ENCODE results near the gene SNAP29.
"Not testable (repeated sequence)": the region's sequence is repeated elsewhere in the genome, so short reads cannot be mapped to it uniquely, and the experiment has no call there.

The SNAP29 gene

DNA sequence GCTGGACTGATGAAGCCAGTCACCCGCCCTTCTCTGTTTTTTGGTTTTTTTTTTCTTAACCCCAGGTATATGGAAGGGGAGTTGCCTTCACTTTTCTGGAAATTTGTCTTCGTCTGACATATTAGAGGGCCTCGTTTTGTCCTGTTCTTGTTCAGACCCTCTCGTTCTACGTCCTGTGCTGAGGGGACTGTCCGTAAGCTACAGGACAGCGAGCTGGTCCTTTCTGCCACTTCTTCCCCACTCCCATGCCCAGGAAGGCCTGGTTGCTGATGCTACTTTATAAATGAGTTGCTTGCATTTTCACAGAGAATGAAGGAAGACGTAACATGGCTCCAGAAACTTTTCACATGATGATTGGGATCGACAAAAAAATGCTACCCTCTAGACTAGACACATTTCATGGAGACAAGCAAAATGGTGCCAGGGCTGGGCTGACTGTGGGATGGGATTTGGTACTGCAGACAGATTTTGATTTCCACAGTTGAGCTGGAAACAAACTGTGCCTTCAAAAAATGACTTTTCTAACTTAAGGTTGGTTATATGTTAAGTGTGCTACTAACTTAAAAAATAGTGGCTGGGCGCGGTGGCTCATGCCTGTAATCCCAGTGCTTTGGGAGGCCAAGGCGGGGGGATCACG, 31.2 kb downstream of the SNAP29 start:
- Histone ChIP-seq H3K9me3 (ENCODE audit: control insufficient read depth, insufficient read depth, low read length) (no peaks in the 10 kb centered on the region), H3K36me3 (ENCODE audit: insufficient read depth, low read length) (peaks cover 9% of the 10 kb centered on the region; the same call in 1 of the 2 replicates), H3K9ac (ENCODE audit: low read depth, low read length) (no peak overlapping the region), H3K4me1 (ENCODE audit: insufficient read depth, low read length) (no peaks in the 10 kb centered on the region)

DNA sequence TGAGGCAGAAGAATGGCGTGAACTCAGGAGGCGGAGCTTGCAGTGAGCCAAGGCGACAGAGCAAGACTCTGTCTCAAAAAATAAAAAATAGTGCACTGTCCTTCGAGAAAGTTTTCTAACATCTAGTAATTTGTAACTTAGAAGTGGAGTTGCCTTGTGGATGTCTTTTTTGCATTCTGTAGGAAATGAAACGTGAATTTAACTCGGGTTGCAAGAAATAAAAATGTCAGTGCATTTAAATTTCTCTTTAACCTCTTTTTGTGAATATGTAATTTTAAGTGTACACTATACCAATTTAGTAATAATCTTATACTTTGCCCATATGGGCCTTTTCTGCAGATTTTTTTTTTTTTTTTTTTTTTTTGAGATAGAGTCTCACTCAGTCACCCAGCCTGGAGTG, 32.2 kb downstream of the SNAP29 start:
- peaks cover 9% of the 10 kb centered on the region; the same call in 1 of the 2 replicates for H3K36me3 ChIP-seq (ENCODE audit: insufficient read depth, low read length)
- H3K9ac ChIP-seq (ENCODE audit: low read depth, low read length): no peak overlapping the region
- no peaks in the 10 kb centered on the region for H3K9me3 ChIP-seq (ENCODE audit: control insufficient read depth, insufficient read depth, low read length)
- H3K4me1 ChIP-seq (ENCODE audit: insufficient read depth, low read length): no peaks in the 10 kb centered on the region

DNA sequence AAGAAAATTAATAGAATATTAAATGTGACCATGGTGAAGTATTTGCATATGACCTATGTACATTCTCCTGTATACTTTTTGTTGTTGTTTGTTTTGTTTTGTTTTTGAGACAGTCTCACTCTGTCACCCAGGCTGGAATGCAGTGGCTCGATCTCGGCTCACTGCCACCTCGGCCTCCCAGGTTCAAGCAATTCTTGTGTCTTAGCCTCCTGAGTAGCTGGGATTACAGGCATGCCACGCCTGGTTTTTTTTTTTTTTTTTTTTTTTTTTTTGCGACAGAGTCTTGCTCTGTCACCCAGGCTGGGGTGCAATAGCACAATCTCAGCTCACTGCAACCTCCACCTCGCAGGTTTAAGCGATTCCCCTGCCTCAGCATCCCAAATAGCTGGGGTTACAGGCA, 38.9 kb downstream of the SNAP29 start:
- not testable (repeated sequence) for H3K4me1 ChIP-seq (ENCODE audit: insufficient read depth, low read length); H3K9me3 ChIP-seq (ENCODE audit: control insufficient read depth, insufficient read depth, low read length); H3K9ac ChIP-seq (ENCODE audit: low read depth, low read length); H3K36me3 ChIP-seq (ENCODE audit: insufficient read depth, low read length)

DNA sequence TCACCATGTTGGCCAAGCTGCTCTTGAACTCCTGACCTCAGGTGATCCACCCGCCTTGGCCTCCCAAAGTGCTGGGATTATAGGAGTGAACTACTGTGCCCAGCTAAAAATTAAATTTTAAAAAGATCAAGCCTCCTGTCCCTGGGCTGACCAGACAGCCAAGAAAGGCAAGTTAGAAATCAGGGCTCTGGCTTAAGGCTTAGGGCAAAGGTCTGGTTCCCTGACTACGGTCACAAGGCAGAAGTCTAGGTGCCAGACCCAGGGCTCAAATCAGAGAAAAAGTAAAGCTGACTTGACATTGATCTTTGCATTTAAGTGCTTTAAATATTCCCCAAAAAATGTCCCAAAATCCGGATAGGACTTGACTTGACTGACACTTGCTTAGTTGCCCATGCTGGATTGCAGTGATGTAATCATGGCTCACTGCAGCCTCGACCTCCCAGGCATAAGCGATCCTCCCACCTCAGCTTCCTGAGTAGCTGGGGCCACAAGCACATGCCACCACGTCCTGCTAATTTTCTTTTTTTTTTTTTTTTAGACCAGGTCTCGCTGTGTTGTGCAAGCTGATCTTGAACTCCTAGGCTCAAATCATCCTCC, 41.1 kb downstream of the SNAP29 start:
- H3K36me3 ChIP-seq (ENCODE audit: insufficient read depth, low read length): no peaks in the 10 kb centered on the region; the same call in 1 of the 2 replicates
- no peak overlapping the region for H3K9ac ChIP-seq (ENCODE audit: low read depth, low read length)
- H3K9me3 ChIP-seq (ENCODE audit: control insufficient read depth, insufficient read depth, low read length): no peaks in the 10 kb centered on the region
- H3K4me1 ChIP-seq (ENCODE audit: insufficient read depth, low read length): no peaks in the 10 kb centered on the region

DNA sequence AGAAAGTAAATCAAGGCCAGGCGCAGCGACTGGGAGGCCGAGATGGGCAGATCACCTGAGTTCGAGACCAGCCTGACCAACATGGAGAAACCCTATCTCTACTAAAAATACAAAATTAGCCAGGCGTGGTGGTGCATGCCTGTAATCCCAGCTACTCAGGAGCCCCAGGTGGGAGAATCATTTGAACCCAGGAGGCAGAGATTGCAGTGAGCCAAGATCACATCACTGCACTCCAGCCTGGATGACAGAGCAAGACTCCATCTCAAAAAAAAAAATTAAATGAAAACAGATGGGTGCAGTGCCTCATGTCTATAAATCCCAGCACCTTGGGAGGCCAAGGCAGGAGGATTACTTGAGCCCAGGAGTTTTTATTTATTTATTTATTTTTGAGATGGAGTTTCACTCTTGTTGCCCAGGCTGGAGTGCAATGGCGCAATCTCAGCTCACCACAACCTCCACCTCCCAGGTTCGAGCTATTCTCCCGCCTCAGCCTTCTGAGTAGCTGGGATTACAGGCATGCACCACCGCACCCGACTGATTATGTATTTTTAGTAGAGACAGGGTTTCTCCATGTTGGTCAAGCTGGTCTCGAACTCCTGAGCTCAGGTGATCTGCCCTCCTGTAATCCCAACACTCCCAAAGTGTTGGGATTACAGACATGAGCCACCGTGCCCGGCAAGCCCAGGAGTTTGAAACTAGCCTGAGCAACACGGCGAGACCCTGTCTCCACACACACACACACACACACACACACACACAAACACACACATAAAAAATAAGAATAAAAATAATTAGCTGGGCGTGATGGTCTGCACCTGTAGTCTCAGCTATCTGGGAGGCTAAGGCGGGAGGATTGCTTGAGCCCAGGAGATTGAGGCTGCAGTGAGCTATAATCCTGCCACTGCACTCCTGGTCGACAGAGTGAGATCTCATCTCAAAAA, 42.6 kb downstream of the SNAP29 start:
- H3K9ac ChIP-seq (ENCODE audit: low read depth, low read length); H3K4me1 ChIP-seq (ENCODE audit: insufficient read depth, low read length): not testable (repeated sequence)

DNA sequence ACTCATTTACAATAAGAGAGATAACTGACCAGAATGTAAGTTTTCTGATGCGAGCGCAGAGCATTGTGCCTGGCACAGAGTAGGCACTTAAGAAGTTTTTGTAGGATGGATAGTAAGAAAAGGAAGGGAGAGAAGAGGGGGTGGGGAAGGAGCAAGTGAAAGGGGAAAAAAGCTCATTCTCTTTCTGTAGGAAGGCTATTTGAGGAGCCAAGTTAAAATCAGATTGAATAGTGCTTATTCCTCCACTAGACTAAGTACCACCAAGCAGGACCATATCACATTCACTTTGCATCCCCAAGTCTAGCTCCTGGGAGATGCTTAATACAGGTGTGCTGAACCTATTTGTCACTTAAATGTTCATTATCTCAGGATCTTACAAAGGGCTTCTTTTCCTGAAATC, 44.3 kb downstream of the SNAP29 start:
- Histone ChIP-seq H3K36me3 (ENCODE audit: insufficient read depth, low read length) (no peaks in the 10 kb centered on the region), H3K9me3 (ENCODE audit: control insufficient read depth, insufficient read depth, low read length) (no peaks in the 10 kb centered on the region), H3K9ac (ENCODE audit: low read depth, low read length) (no peak overlapping the region), H3K4me1 (ENCODE audit: insufficient read depth, low read length) (no peaks in the 10 kb centered on the region)

More for the DNA sequence above, 42.6 kb downstream of the SNAP29 start:
- H3K36me3 ChIP-seq (ENCODE audit: insufficient read depth, low read length); H3K9me3 ChIP-seq (ENCODE audit: control insufficient read depth, insufficient read depth, low read length): not testable (repeated sequence)

DNA sequence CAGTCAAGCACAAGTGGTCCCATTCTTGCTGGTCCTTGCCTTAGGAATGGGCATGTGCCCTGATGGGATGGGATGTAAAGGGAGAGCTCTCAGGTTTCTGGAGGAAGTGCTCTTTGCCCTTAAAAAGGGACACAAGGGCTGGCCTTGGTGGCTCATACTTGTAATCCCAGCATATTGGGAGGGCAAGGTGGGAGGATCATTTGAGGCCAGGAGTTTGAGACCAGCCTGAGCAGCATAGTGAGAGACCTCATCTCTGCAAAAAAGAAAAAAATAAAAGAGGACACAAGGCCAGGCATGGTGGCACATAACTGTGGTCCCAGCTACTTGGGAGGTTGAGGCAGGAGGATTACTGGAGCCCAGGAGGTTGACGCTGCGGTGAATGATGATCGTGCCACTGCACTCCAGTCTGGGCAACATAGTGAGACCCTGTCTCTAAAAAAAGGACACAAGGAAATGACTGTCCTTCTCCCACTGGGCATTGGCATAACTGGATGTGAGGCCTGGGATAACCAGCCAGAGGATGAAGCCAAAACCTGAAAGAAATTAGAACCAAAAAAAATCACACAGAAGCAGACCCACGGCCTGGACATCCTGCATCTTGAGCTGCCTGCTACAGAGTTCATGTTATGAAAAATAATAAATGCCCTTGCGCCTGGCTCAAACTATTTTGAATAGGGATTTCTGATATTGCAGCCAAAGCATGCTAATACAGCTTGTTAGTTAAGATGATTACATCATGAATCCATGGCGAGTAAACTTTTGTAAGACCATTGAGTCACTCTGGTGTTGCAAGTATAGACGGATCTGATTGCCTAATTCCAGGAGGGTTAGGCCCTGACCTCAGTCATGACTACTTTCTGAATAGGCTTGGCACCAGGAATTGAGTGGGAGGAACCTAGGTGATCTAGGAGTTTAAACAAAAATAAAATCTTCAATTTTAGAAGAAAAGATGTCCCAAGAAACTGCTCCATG, 45.5 kb downstream of the SNAP29 start:
- Histone ChIP-seq H3K9ac (ENCODE audit: low read depth, low read length) (no peak overlapping the region), H3K4me1 (ENCODE audit: insufficient read depth, low read length) (no peaks in the 10 kb centered on the region), H3K9me3 (ENCODE audit: control insufficient read depth, insufficient read depth, low read length) (no peaks in the 10 kb centered on the region), H3K36me3 (ENCODE audit: insufficient read depth, low read length) (no peaks in the 10 kb centered on the region)

DNA sequence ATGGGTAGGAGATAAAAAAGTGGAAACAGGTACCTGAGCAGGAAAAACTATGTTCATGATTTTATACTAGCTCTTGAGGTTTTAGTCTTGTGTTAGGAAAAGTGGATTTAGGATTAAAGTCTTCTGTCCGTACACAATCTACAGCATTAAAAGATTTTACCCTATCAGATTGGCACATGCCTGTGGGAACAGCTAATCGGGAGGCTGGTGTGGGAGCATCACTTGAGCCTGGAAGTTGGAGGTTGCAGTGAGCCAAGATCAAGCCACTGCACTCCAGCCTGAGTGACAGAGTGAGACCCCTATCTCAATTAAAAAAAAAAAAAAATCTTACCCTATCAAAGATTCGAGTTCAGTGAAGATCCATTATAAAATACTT, 46.2 kb downstream of the SNAP29 start:
- H3K4me1 ChIP-seq (ENCODE audit: insufficient read depth, low read length): no peaks in the 10 kb centered on the region
- H3K9me3 ChIP-seq (ENCODE audit: control insufficient read depth, insufficient read depth, low read length): no peaks in the 10 kb centered on the region
- no peaks in the 10 kb centered on the region for H3K36me3 ChIP-seq (ENCODE audit: insufficient read depth, low read length)
- no peak overlapping the region for H3K9ac ChIP-seq (ENCODE audit: low read depth, low read length)

DNA sequence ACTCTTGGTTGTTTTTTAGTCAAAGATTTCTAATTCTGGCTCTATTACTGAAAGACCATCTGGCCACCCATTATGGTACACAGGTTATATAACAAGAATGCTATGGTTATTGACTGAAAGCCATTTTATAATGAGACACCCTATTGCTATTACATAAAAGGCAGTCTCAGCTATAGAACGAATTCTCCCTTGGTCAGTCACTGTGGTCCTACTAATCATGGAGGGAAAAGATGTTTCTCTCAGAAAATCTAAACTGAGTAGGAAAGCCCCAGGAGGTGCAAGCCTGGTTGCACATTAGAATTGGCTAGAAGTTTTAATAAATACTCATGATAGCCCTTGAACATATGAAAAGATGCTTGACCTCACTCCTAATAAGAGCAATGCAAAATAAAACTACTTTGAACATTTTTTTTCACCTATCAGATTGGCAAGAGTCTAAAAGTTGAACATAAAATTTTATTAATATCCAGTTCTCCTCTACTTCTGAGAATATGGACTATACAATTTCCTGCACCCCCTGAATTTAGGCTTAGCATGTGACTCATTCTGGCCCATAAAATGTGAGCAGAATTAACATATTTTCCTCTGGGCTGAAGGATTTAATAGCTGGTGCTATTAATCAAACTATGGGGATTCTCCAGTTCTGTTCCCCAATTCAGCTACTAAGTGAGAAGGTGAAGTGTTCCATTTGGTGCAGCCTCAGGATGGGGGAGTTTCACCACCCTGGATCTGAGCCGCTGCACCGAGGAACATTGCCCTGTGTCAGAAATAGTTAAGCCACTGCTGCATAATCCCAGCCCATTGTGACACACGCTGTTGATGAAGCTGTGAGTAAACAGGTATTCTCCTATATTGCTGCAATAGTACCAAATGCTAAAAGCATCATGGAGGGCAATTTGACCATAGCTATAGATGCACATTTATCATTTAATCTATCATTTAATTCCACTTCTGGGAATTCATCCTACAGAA, 46.9 kb downstream of the SNAP29 start:
- no peaks in the 10 kb centered on the region for H3K36me3 ChIP-seq (ENCODE audit: insufficient read depth, low read length)
- H3K9ac ChIP-seq (ENCODE audit: low read depth, low read length): no peak overlapping the region
- no peaks in the 10 kb centered on the region for H3K9me3 ChIP-seq (ENCODE audit: control insufficient read depth, insufficient read depth, low read length)
- H3K4me1 ChIP-seq (ENCODE audit: insufficient read depth, low read length): no peaks in the 10 kb centered on the region

DNA sequence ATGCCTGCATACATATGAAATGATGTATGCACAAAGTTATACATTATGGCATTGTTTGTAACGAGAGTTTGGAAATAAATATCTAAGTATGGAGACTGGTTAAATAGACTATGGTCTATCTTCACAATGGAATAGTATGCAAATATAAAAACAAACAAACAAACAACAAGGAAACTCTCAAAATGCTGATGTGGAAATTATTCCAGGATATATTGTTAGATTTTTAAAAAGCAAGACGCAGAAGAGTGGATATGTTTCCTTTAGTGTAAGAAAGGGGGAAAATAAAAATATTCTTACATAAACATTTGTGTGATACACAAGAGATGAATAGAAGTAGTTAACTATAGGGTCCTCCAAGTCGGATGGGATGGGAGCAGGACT, 47.6 kb downstream of the SNAP29 start:
- Histone ChIP-seq H3K36me3 (ENCODE audit: insufficient read depth, low read length) (no peaks in the 10 kb centered on the region), H3K9me3 (ENCODE audit: control insufficient read depth, insufficient read depth, low read length) (no peaks in the 10 kb centered on the region), H3K9ac (ENCODE audit: low read depth, low read length) (no peak overlapping the region), H3K4me1 (ENCODE audit: insufficient read depth, low read length) (no peaks in the 10 kb centered on the region)

DNA sequence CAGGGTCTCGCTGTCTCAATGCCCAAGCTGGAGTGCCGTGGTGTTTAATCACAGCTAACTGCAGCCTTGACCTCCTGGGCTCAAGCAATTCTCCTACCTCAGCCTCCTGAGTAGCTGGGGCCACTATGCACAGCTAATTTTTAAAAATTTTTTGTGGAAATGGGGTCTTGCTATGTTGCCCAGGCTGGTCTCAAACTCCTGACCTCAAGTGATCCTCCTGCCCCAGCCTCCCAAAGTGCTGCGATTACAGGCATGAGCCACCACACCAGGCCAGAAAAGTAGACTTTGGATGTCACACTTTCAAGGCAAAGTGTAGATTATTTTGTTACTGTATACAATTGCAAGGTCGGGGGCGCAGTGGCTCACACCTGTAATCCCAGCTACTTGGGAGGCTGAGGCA, 49.9 kb downstream of the SNAP29 start:
- not testable (repeated sequence) for H3K9ac ChIP-seq (ENCODE audit: low read depth, low read length); H3K9me3 ChIP-seq (ENCODE audit: control insufficient read depth, insufficient read depth, low read length); H3K4me1 ChIP-seq (ENCODE audit: insufficient read depth, low read length); H3K36me3 ChIP-seq (ENCODE audit: insufficient read depth, low read length)

DNA sequence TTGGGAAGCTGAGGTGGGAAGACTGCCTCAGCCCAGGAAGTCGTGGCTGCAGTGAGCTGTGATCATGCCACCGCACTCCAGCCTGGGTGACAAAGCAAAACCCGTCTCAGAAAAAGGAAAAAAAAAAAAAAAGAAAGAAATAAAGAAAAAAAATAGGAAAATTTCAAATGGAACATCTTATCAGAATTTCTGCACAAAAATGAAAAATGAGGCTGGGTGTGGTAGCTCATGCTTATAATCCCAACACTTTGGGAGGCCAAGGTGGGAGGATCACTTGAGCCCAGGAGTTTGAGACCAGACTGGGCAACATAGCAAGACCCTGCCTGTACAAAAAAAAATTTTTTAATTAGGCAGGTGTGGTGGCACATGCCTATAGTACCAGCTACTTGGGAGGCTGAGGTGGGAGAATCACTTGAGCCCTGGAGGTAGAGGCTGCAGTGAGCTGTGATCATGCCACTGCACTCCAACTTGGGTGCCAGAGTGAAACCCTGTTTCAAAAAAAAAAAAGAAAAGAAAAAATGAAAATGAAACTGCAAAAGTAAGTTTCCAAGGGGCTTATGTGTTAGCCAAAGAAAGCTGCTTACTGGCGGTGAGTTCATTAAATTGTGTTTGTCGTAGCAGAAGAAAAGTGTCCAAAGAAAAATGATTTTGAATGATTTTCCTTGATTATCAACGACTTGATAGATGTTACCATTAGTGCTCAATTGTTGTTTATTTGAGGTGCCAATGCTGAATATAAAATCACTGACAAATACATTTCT, 50.9 kb downstream of the SNAP29 start:
- H3K9ac ChIP-seq (ENCODE audit: low read depth, low read length): no peak overlapping the region

DNA sequence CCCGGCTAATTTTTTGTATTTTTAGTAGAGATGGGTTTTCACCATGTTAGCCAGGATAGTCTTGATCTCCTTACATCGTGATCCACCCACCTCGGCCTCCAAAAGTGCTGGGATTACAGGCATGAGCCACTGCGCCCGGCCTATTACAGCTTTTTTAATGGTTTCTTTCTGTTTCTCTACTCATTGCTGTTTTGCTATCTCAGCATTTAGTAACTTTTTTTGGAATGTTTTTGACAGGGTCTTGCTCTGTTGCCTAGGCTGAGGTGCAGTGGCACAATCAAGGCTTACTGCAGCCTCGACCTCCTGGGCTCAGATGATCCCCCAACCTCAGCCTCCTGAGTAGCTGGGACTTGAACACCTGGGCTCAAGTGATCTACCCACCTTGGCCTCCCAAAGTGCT, 53.7 kb downstream of the SNAP29 start:
- Histone ChIP-seq H3K9ac (ENCODE audit: low read depth, low read length) (no peak overlapping the region), H3K36me3 (ENCODE audit: insufficient read depth, low read length) (no peaks in the 10 kb centered on the region), H3K4me1 (ENCODE audit: insufficient read depth, low read length) (no peaks in the 10 kb centered on the region), H3K9me3 (ENCODE audit: control insufficient read depth, insufficient read depth, low read length) (no peaks in the 10 kb centered on the region)

More for the DNA sequence above, 50.9 kb downstream of the SNAP29 start:
- Histone ChIP-seq H3K9me3 (ENCODE audit: control insufficient read depth, insufficient read depth, low read length) (no peaks in the 10 kb centered on the region), H3K36me3 (ENCODE audit: insufficient read depth, low read length) (no peaks in the 10 kb centered on the region), H3K4me1 (ENCODE audit: insufficient read depth, low read length) (no peaks in the 10 kb centered on the region)

Measured in ES-I3 (cell line).